DMS114 treated with DMSO at 0.1 percent for 48 hours (cell line): ENCODE results near the gene GPR61.

Source experiments
- DNase-seq: peaks from one replicate; lab custom pipeline; 2025; ENCODE audit not compliant: unreplicated experiment; lab: John Stamatoyannopoulos, UW

GPR61 gene

GRCh38 chr1:109508001-109508872, 31.4 kb upstream of the GPR61 start:
- no peak for DNase-seq

- no peak for DNase-seq
These were observed 30.8 kb upstream of the GPR61 start for GRCh38 chr1:109508873-109509175.

- DNase-seq: peak; percentile 46
These were observed 30.2 kb upstream of the GPR61 start, which contains the start of gene AMIGO1 for GRCh38 chr1:109509176-109510134. TSS of gene AMIGO1 (minus strand) at chr1:109509727. CDS start at chr1:109508912, 815 bp downstream.

GRCh38 chr1:109513110-109513710, 26.5 kb upstream of the GPR61 start:
- DNase-seq: no peak

- DNase-seq: no peak
These were observed 24.8 kb upstream of the GPR61 start for GRCh38 chr1:109514846-109515245.

- DNase-seq: no peak
These were observed 22.8 kb upstream of the GPR61 start for GRCh38 chr1:109516872-109517271.

- no peak for DNase-seq
These were observed 22.3 kb upstream of the GPR61 start for GRCh38 chr1:109517337-109517736.

- no peak for DNase-seq
These were observed 18.4 kb upstream of the GPR61 start for GRCh38 chr1:109521002-109521951.

- DNase-seq: no peak
These were observed 17.6 kb upstream of the GPR61 start for GRCh38 chr1:109522026-109522425.

- DNase-seq: no peak
These were observed 16.0 kb upstream of the GPR61 start for GRCh38 chr1:109523706-109524105.

- no peak for DNase-seq
These were observed 12.4 kb upstream of the GPR61 start for GRCh38 chr1:109527098-109527811.

- no peak for DNase-seq
These were observed 11.6 kb upstream of the GPR61 start for GRCh38 chr1:109527846-109528695.

- DNase-seq: no peak
These were observed 11.0 kb upstream of the GPR61 start for GRCh38 chr1:109528712-109529111.

GRCh38 chr1:109529881-109530456, 9.7 kb upstream of the GPR61 start:
- no peak for DNase-seq

- no peak for DNase-seq
These were observed 9.1 kb upstream of the GPR61 start for GRCh38 chr1:109530457-109531087.

GRCh38 chr1:109531380-109531779, 8.3 kb upstream of the GPR61 start:
- no peak for DNase-seq

GRCh38 chr1:109531826-109532364, 7.8 kb upstream of the GPR61 start:
- DNase-seq: no peak
